ENCODE results near the gene MIDN. TPM values are rescaled to one million over a fixed set of nuclear protein-coding genes. Genes with fewer than 3 reads are reported as not detected.
"Not testable (repeated sequence)": the region's sequence is repeated elsewhere in the genome, so short reads cannot be mapped to it uniquely, and the experiment has no call there.

Gene MIDN
- total RNA-seq, 1 donor from 2014 or later: 13.4 TPM

- DNase-seq (ENCODE audit: low read depth, low spot score): no peak
These were observed 2.7 kb upstream of the MIDN start for GRCh38 chr19:1245494-1246264.

- not testable (repeated sequence) for DNase-seq (ENCODE audit: low read depth, low spot score)
These were observed 1.9 kb upstream of the MIDN start for GRCh38 chr19:1246265-1247087.

- DNase-seq (ENCODE audit: low read depth, low spot score): no peak
These were observed 640 bp upstream of the MIDN start for GRCh38 chr19:1247748-1248138.

GRCh38 chr19:1248786-1249297, 459 bp downstream of the MIDN start:
- DNase-seq (ENCODE audit: low read depth, low spot score): no peak

GRCh38 chr19:1249298-1249989, 1.1 kb downstream of the MIDN start:
- DNase-seq (ENCODE audit: low read depth, low spot score): no peak

- DNase-seq (ENCODE audit: low read depth, low spot score): no peak
These were observed 1.6 kb downstream of the MIDN start for GRCh38 chr19:1249990-1250436.

GRCh38 chr19:1250437-1251260, 2.3 kb downstream of the MIDN start:
- no peak for DNase-seq (ENCODE audit: low read depth, low spot score)

- no peak for DNase-seq (ENCODE audit: low read depth, low spot score)
These were observed 3.2 kb downstream of the MIDN start for GRCh38 chr19:1251330-1252220.

GRCh38 chr19:1252221-1252820, 3.9 kb downstream of the MIDN start:
- no peak for DNase-seq (ENCODE audit: low read depth, low spot score)

- no peak for DNase-seq (ENCODE audit: low read depth, low spot score)
These were observed 4.6 kb downstream of the MIDN start for GRCh38 chr19:1252821-1253513.

GRCh38 chr19:1253514-1254080, 5.2 kb downstream of the MIDN start:
- no peak for DNase-seq (ENCODE audit: low read depth, low spot score)

GRCh38 chr19:1254081-1254527, 5.7 kb downstream of the MIDN start:
- no peak for DNase-seq (ENCODE audit: low read depth, low spot score)

- no peak for DNase-seq (ENCODE audit: low read depth, low spot score)
These were observed 6.3 kb downstream of the MIDN start for GRCh38 chr19:1254530-1255185.

- DNase-seq (ENCODE audit: low read depth, low spot score): no peak
These were observed 7.1 kb downstream of the MIDN start for GRCh38 chr19:1255186-1256161.

- DNase-seq (ENCODE audit: low read depth, low spot score): no peak
These were observed 8.5 kb downstream of the MIDN start for GRCh38 chr19:1256646-1257474.
